ENCODE measurements around the gene OASL.
"Not testable (repeated sequence)": the region's sequence is repeated elsewhere in the genome, so short reads cannot be mapped to it uniquely, and the experiment has no call there.

OASL gene

DNA sequence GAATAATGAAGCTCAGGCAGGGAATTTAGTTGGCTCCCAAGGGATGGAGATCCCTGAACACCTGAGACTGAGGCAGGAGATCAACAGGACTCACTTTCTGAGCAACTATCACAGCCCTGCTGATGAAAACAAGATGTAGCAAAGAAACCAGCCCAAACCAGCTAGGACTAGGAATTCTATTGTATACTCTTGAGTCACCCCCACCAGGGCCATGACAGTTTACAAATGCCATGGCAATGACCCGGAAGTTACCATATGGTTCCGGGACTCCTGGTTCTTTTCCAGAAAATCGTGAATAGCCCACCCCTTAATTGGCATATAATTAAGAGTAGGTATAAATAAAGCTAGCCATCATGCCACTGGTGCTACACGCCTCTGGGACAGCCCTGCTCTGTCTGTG lies 46.0 kb upstream of the OASL start:
- TF ChIP-seq, protein P1, sequence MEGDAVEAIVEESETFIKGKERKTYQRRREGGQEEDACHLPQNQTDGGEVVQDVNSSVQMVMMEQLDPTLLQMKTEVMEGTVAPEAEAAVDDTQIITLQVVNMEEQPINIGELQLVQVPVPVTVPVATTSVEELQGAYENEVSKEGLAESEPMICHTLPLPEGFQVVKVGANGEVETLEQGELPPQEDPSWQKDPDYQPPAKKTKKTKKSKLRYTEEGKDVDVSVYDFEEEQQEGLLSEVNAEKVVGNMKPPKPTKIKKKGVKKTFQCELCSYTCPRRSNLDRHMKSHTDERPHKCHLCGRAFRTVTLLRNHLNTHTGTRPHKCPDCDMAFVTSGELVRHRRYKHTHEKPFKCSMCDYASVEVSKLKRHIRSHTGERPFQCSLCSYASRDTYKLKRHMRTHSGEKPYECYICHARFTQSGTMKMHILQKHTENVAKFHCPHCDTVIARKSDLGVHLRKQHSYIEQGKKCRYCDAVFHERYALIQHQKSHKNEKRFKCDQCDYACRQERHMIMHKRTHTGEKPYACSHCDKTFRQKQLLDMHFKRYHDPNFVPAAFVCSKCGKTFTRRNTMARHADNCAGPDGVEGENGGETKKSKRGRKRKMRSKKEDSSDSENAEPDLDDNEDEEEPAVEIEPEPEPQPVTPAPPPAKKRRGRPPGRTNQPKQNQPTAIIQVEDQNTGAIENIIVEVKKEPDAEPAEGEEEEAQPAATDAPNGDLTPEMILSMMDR (IDR thresholded peaks at IDR 0.05; ENCODE audit: low read depth, low read length), result no peak
- H3K4me3 ChIP-seq (ENCODE audit: low read depth, low read length), result no peak overlapping the region
- no peak for DNase-seq (ENCODE audit: low read depth, low spot score)

DNA sequence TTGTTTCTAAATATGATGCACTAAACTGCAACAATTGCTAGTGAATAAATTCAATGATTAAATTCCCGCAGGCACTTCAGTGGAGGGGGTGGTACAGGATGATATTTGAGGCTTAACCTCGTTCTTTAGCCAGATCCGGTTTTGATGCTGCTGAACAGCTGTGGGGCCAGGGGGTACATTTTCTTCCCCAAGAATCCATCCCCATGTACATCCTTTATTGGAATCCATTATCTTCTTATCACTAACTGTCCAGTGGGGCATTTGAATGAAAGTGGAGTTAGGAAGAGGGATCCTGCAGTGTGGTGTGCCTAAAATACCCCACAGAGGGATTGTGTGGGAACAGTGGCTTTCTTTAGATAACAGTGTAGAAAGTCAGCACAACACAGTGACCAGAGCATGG lies 45.2 kb upstream of the OASL start:
- no peak overlapping the region for H3K4me3 ChIP-seq (ENCODE audit: low read depth, low read length)
- no peak for DNase-seq (ENCODE audit: low read depth, low spot score)
- in situ Hi-C loops (cut with HindIII; ENCODE audit: low sequenced_read_pairs), result no loop called here
- TF ChIP-seq, protein P1 (IDR thresholded peaks at IDR 0.05; ENCODE audit: low read depth, low read length), result no peak

More for the DNA sequence above, 46.0 kb upstream of the OASL start:
- in situ Hi-C loops (cut with HindIII; ENCODE audit: low sequenced_read_pairs), result no loop called here

DNA sequence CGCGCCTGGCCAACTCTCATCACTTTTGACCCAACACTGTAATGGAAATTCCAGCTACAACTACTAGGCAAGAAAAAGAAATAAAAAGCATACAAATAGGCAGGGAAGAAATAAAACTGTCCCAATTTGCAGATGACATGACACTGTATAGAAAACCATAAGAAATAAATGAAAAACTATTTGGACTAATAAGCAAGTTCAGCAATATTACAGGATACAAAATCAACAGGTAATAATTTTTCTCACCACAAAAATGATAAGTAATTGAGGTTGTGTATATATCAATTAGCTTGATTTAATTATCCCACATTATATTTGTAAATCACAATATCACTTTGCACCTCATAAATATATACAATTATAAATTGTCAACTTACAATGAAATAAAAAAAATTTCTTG lies 41.9 kb upstream of the OASL start:
- no peak for DNase-seq (ENCODE audit: low read depth, low spot score)
- TF ChIP-seq, protein P1 (IDR thresholded peaks at IDR 0.05; ENCODE audit: low read depth, low read length), result no peak
- in situ Hi-C loops (cut with HindIII; ENCODE audit: low sequenced_read_pairs), result no loop called here
- H3K4me3 ChIP-seq (ENCODE audit: low read depth, low read length), result no peak overlapping the region

GRCh38 chr12:121079736-121080272 lies 40.8 kb upstream of the OASL start:
- in situ Hi-C loops (cut with HindIII; ENCODE audit: low sequenced_read_pairs), result no loop called here
- no peak overlapping the region for H3K4me3 ChIP-seq (ENCODE audit: low read depth, low read length)
- TF ChIP-seq, protein P1 (IDR thresholded peaks at IDR 0.05; ENCODE audit: low read depth, low read length), result no peak
- DNase-seq (ENCODE audit: low read depth, low spot score), result no peak

GRCh38 chr12:121077440-121077839 lies 38.4 kb upstream of the OASL start:
- in situ Hi-C loops (cut with HindIII; ENCODE audit: low sequenced_read_pairs); H3K4me3 ChIP-seq (ENCODE audit: low read depth, low read length); DNase-seq (ENCODE audit: low read depth, low spot score): not testable (repeated sequence)

GRCh38 chr12:121075911-121076310 lies 36.9 kb upstream of the OASL start:
- in situ Hi-C loops (cut with HindIII; ENCODE audit: low sequenced_read_pairs); H3K4me3 ChIP-seq (ENCODE audit: low read depth, low read length); DNase-seq (ENCODE audit: low read depth, low spot score): not testable (repeated sequence)

DNA sequence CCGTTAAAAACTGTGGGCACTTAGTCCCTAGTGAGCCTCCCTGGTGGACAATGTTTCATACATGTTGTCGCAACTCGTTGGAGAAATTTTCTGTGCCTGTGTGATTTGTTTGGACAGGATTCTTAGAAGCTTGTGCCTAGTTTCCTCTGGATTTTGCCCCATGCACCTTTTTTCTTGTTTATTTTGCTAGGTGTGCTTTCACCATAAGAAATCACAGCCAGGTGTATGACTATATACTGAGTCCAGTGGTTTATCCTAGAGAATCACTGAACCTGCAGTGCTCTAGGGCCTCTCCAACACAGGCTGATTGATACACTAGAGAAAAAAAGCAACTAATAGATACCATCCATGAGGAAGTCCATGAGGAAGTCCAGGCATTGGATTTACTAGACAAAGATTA lies 33.1 kb upstream of the OASL start:
- in situ Hi-C loops (cut with HindIII; ENCODE audit: low sequenced_read_pairs), result no loop called here
- TF ChIP-seq, protein P1 (IDR thresholded peaks at IDR 0.05; ENCODE audit: low read depth, low read length), result no peak
- H3K4me3 ChIP-seq (ENCODE audit: low read depth, low read length), result no peak overlapping the region

GRCh38 chr12:121069206-121069605 lies 30.2 kb upstream of the OASL start:
- in situ Hi-C loops (cut with HindIII; ENCODE audit: low sequenced_read_pairs), result no loop called here
- H3K4me3 ChIP-seq (ENCODE audit: low read depth, low read length), result no peak overlapping the region
- no peak for DNase-seq (ENCODE audit: low read depth, low spot score)
- TF ChIP-seq, protein P1 (IDR thresholded peaks at IDR 0.05; ENCODE audit: low read depth, low read length), result no peak

More for the DNA sequence above, 33.1 kb upstream of the OASL start:
- no peak for DNase-seq (ENCODE audit: low read depth, low spot score)
